Measurements from ENCODE around the gene SRRD.
"Not testable (repeated sequence)": the region's sequence is repeated elsewhere in the genome, so short reads cannot be mapped to it uniquely, and the experiment has no call there.

The SRRD gene

DNA sequence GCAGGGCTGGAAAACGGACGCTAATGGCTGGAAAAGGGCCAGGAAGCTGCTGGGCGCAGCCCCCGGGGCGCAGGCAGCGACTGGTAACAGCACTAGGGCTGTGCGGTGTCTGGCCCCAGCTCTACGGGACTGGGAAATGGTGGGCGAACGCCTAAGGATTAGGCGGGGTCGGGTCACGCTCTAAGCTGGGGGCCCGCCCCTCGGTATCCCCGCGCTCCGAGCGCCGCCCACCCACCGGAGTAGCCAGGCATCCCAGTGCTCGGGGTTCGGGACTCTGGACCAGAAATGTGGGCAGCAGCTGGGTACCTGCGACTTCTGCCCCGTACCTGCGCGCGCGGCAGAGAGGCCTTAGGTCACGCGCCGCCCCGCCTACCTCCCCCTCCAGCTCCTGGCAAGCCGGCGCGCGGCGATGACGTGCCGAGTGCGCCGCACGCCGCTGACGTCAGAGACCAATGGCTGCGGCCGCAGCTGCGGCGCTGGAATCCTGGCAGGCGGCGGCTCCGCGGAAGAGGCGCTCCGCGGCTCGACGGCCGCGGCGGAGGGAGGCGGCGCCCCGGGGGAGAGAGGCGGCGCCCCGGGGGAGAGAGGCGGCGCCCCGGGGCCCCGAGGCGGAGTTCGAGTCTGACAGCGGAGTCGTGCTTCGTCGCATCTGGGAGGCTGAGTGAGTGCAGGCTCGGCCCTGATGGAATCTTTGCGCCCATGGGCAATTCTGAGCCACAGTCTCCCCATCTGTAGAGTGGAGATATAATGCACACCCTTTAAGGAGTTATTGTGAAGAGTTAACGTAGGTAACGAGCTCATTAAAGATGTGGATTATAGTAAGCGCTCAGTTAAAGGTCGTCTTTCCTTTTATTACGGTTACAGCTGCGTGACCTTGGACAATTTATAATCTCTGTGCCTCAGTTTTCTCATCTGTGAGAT, at the start of gene SRRD, which contains the start of gene HPS4:
SRRD (plus strand) TSS at position 439 of the 921 bp plus-strand sequence; CDS start at position 453, 14 bp downstream.
HPS4 (minus strand) TSS at position 345 of the 921 bp plus-strand sequence. CDS start 2,021 bp downstream, outside the sequence.
- Histone ChIP-seq H3K4me3 (peak within 1 kb of the TSS; percentile 72 to 94 (median 87)), H3K27ac (peak within 1 kb of the TSS; percentile 43 to 99 (median 97))

DNA sequence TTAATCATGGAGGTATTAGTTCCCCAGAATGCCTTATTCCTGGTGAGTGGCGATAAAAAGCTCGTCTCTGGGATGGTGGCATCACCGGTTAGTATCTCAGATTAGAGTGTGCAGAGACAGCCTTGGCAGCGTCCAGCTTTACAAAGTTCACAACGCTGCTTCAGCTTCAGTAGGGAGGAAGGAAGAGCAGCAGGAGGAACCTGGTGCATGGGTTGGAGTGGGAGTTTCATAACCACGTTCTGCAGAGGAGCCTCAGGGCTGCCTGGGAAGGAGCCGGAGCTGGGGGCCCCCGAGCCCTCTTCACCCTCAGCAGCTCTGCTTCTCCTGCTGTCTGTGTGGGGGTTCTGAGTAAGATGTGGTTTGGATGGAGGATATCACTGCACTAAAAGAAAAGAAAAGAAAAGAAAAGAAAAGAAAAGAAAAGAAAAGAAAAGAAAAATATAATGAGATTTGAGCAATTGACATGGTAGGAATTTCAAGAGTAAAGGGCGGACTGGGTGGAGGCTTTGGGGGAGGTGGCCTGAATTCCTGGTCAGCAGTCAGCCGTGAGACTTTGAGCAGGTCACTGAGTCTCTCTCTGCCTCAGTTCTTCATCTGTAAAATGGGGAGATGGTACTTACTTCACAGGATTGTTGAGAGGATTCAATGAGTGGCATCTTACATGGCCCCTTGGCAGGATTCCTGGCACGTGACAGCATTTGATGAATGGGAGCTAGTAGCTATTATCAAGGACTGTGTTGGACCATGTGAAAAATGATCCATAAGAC, 48.2 kb upstream of the SRRD start:
- Histone ChIP-seq H3K4me3 (no peak overlapping the region), H3K27ac (no peak overlapping the region)

GRCh38 chr22:26436903-26437515, 46.7 kb upstream of the SRRD start:
- Histone ChIP-seq H3K4me3 (no peak overlapping the region), H3K27ac (no peak overlapping the region)

- H3K4me3 ChIP-seq: no peak overlapping the region
- peak overlapping the region in 1 of 21 experiments; percentile 7 for H3K27ac ChIP-seq
These were observed 45.8 kb upstream of the SRRD start for GRCh38 chr22:26437694-26438392.

DNA sequence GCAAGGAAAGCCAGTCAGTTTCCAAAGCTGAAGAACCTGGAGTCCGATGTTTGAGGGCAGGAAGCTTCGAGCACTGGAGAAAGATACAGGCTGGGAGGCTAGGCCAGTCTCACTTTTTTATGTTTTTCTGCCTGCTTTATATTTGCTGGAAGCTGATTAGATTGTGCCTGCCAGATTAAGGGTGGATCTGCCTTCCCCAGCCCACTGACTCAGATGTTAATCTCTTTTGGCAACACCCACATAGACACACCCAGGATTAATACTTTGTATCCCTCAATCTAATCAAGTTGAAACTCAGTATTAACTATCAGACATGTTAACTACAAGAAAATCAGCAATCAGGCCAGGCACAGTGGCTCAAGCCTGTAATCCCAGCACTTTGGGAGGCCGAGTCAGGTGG, 44.9 kb upstream of the SRRD start:
- H3K4me3 ChIP-seq: not testable (repeated sequence)
- peak overlapping the region in 3 of 21 experiments; percentile 4 to 40 (median 11) for H3K27ac ChIP-seq

DNA sequence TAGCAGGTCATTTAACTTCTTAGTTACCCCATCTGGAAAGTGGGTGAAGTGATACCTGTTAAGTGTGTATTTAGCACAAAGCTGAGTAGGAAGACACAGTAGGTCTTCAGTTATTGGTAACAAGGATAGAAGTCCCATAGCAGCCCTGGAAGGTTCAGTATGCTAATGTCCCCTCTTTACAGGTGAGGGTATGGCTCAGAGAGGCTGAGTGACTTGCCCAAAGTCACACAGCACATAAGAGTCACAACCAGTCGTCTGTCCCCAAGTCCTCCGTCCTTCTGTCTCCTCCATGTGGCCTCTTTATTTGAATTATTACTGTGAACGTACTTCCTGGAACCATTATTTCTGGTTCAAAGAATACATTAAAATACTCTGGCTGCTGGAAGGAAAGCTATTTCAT, 44.1 kb upstream of the SRRD start:
- Histone ChIP-seq H3K27ac (no peak overlapping the region), H3K4me3 (no peak overlapping the region)

DNA sequence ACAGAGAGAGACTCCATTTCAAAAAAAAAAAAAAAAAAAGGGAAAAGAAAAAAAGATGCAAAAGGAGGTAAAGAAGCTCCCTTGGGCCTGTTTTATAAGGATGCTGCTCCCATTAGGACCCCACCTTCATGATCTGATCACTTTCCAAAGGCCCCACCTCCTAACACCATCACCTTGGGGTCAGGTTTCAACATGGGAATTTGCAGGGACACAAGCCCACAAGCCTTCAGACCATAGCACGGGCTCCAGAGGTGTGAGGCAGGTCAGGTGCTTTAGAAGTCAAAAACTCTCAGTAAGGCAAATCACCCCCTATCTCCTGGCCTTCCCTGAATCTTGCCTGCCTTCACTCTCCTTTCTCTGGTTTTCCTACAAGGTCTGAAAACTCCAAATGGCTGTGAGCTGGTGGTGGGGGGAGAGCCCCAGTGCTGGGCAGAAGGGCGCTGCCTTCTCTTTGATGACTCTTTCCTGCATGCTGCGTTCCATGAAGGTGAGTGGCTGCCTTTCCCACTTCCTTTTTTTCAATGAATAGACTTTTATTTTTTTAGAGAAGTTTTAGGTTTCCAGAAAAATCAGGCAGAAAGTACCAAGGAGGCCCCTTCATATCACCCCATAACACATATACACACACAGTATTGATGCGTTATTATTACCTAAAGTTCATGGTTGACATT, 41.5 kb upstream of the SRRD start:
- H3K27ac ChIP-seq: no peak overlapping the region

DNA sequence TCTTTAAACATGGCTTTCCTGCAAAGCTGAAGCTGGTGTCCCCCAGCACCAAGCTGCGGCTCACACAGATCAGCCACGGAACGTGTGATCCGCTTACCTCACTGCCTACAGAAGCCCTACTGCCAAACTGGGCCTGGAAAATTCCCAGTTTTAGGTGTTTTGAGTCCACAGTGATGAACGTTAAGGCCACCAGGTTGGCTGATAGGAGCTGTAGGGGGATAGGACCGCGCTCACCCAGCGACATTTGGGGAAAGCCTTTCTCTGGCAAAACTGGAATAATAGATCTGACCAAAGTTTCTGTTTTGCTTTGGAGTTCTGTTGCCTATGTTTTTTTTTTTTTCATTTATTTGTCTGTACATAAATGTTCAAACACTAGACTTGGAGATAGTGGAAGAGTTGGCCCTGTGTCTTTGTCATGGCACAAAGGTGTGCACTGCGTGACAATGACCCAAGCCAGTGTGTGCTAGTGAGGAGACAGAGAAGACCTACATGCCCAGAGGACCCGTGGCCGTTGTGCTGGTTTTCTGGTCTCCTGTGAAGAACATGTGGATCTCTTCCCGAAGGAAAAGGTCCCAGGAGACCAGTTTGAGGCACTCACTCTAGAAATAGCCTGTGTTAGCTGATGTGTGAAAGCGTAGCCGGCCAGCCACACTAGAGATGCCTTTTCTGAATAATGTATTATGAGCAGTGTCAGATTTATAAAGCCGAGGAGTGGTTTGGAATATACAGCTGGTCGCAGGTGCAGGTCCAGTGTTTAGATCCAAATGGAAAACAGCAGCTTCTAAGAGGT, 39.6 kb upstream of the SRRD start:
- Histone ChIP-seq H3K27ac (no peak overlapping the region), H3K4me3 (no peak overlapping the region)

More for the DNA sequence above, 41.5 kb upstream of the SRRD start:
- H3K4me3 ChIP-seq: no peak overlapping the region

- no peak overlapping the region for H3K4me3 ChIP-seq
- H3K27ac ChIP-seq: no peak overlapping the region
These were observed 38.9 kb upstream of the SRRD start for GRCh38 chr22:26444777-26445176.

DNA sequence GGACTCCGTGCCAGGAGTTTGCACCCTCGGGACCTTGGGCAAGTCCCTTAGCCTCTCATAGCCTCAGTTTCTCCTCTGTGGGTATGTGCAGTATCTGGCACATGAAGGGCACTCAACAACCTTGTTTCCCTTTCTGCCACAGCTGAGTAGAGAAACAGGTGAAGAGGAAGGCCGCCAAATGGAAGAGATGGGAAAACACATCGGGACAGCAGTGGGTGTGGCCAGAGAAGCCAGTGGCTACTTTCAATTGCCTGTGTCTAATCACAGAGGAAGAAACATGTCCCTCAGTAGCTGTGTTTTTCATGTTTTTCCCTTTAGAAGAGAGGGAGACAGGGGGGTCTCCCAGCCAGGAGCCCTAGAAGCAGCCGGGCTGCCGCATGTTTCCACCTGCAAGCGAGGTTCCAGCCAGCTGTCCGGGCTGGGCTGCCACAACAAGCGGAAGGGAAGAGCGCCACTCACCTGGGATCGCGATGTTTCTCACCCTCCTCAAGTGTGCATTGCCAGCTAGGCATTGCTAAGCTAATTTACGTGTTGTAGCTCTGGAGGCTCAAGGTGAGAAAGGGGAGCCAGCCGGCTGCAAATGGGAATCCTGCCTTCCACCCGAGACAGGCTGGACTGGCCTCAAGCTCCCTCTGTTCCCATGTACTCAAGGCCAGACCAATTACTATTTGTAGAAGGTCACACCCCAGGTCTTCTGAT, 38.0 kb upstream of the SRRD start:
- Histone ChIP-seq H3K27ac (no peak overlapping the region), H3K4me3 (no peak overlapping the region)

DNA sequence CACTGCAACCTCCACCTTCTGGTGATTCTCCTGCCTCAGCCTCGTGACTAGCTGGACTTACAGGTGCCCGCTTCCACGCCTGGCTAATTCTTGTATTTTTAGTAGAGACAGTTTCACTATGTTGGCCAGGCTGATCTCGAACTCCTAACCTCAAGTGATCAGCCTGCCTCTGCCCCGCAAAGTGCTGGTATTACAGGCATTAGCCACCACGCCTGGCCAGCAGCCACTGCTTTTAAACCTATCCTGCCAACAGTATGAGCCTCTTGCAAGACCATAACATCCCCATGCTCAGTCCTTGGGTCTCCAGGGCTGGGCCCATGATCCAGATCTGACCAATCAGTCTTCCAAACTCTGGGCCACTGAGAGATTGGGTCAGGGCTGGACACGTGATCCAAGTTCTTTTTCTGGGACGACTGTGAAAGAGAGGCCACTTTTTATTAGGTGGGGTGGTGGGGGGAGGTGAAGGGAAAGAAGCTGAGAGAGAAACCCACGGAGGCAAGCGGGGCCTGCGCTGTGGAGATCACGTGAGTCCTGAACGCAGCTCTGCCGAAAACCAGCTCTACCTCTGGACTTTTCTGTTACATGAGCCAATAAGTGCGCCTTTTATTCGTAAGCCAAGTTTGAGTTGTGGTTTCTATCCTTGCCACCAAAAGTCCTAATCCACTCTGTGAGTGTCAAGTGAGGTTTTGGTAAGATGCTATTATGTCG, 36.7 kb upstream of the SRRD start:
- Histone ChIP-seq H3K4me3 (no peak overlapping the region), H3K27ac (no peak overlapping the region)

DNA sequence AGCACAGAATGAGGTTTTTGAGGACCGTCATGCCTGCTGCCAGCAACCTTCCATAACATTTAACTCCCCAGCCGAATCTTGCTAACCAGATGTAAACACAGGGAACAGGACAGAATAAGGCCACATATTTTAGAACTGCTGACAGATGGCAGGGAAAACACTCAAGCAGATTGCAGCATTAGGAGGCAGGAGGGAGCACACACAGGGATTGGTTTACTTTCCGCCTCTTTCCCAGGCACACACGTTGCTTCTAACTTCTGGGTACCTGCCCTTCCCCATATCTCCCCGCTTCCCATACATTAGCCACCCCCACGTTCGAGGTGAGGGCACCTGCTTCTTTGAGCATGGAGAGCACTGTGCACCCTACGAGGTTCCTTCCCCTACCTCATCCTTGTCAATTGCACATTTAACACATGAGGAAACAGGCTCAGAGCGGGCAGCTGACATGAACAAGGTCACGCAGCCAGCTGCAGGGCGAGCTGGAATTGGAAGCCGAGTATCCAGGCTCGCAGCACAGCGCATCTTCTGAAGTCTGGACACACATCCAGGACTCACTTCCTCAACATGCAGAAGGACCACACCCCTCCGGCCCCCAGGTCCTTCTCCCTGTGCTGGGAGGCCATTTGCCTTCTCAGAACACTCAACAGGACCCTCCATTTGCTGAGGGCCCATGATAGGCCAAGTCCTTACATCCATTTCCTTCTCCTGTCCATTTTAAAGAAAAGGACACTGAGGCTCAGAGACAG, 35.9 kb upstream of the SRRD start:
- Histone ChIP-seq H3K27ac (no peak overlapping the region), H3K4me3 (no peak overlapping the region)

- H3K27ac ChIP-seq: no peak overlapping the region
- H3K4me3 ChIP-seq: no peak overlapping the region
These were observed 35.3 kb upstream of the SRRD start for GRCh38 chr22:26448334-26448733.

DNA sequence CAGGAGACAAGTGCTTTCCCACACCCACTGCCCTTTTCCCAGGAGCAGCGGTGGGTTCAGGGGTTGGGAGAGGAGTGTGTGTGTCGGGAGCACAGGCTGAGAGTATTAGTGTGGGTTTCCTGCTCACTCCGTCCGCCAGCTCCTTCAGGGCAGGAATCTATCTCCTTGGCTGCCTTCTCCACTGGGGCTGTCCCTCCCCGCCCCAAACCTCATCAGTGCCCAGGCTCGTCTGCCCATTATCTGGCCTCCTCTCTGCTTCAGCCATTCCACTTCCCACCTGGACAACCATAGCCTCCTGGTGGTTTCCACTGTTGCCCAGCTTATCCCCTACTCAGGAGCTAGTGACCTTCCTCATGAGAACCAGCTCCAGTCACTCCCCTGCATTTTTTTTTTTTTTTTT, 34.7 kb upstream of the SRRD start:
- Histone ChIP-seq H3K27ac (no peak overlapping the region), H3K4me3 (no peak overlapping the region)

DNA sequence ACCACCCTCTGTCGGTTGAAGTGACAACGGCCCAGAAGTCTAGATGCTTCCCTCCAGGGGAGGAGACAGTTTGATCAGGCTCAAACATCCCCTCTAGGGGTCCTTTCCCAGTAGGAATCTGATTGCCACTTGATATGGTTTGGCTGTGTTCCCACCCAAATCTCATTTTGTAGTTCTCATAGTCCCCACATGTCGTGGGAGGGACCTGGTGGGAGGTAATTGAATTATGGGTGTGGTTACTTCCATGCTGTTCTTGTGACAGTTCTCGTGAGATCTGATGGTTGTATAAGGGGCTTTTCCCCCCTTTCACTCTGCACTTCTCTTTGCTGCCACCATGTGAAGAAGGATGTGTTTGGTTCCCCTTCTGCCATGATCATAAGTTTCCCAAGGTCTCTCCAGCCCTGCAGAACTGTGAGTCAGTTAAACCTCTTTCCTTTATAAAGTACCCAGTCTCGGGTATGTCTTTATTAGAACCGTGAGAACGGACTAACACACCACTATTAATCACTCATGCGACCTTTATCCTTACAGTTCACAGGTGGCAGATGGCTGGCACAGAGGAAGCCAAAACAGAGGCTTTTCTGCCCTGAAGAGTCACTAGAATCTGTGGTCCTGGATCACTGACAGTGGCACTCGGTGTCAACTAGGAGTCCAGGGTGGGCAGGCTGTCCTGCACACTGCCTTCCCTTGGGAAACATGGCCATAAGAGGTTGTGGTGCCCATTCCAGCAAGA, 33.1 kb upstream of the SRRD start:
- H3K4me3 ChIP-seq: no peak overlapping the region
- no peak overlapping the region for H3K27ac ChIP-seq

All from skin epidermis (tissue), 12 donors.